Activated naive CD8-positive, alpha-beta T cell treated with anti-CD3 and anti-CD28 coated beads, Interleukin-2, amount 50 U/mL, for 16 hours (primary cell): ENCODE data around the gene LARP1B.
"Not testable (repeated sequence)": the region's sequence is repeated elsewhere in the genome, so short reads cannot be mapped to it uniquely, and the experiment has no call there.

Experiments
- DNase-seq: peaks from one replicate; pipeline ENCODE4 v3.0.0-alpha.2; 2020; ENCODE audit warnings: low read depth, low spot score

The LARP1B gene

GRCh38 chr4:128135391-128135790, 74.3 kb downstream of the LARP1B start:
- DNase-seq, result no peak

GRCh38 chr4:128141866-128142265, 80.8 kb downstream of the LARP1B start:
- DNase-seq, result no peak

- no peak for DNase-seq
Measured at GRCh38 chr4:128145727-128146126, 84.6 kb downstream of the LARP1B start.

GRCh38 chr4:128153800-128154199, 92.7 kb downstream of the LARP1B start:
- DNase-seq, result no peak

- no peak for DNase-seq
Measured at GRCh38 chr4:128155231-128155855, 94.2 kb downstream of the LARP1B start.

GRCh38 chr4:128155874-128156456, 94.9 kb downstream of the LARP1B start:
- DNase-seq, result no peak

- not testable (repeated sequence) for DNase-seq
Measured at GRCh38 chr4:128156472-128156871, 95.4 kb downstream of the LARP1B start.

GRCh38 chr4:128158894-128159293, 97.8 kb downstream of the LARP1B start:
- DNase-seq, result no peak

- no peak for DNase-seq
Measured at GRCh38 chr4:128159967-128160366, 98.9 kb downstream of the LARP1B start.

GRCh38 chr4:128161138-128161537, 100.0 kb downstream of the LARP1B start:
- DNase-seq, result no peak

GRCh38 chr4:128162434-128162833, 101.3 kb downstream of the LARP1B start:
- DNase-seq, result no peak

- DNase-seq, result no peak
Measured at GRCh38 chr4:128163177-128164117, 102.3 kb downstream of the LARP1B start.

- no peak for DNase-seq
Measured at GRCh38 chr4:128166982-128167381, 105.9 kb downstream of the LARP1B start.

- no peak for DNase-seq
Measured at GRCh38 chr4:128168701-128169100, 107.6 kb downstream of the LARP1B start.

- no peak for DNase-seq
Measured at GRCh38 chr4:128169245-128169644, 108.1 kb downstream of the LARP1B start.

GRCh38 chr4:128176643-128177042, 115.5 kb downstream of the LARP1B start:
- no peak for DNase-seq

- no peak for DNase-seq
Measured at GRCh38 chr4:128177498-128177897, 116.4 kb downstream of the LARP1B start.

- no peak for DNase-seq
Measured at GRCh38 chr4:128186623-128187022, 125.5 kb downstream of the LARP1B start.

GRCh38 chr4:128191115-128191781, 130.1 kb downstream of the LARP1B start:
- DNase-seq, result peak; percentile 30

GRCh38 chr4:128220286-128221235, 159.4 kb downstream of the LARP1B start:
- no peak for DNase-seq

- no peak for DNase-seq
Measured at GRCh38 chr4:128221586-128221985, 160.5 kb downstream of the LARP1B start.
